ENCODE results near the gene MAGEA2.
"Not testable (repeated sequence)": the region's sequence is repeated elsewhere in the genome, so short reads cannot be mapped to it uniquely, and the experiment has no call there.

The MAGEA2 gene

GRCh38 chrX:152706500-152706899, 47.1 kb downstream of the MAGEA2 start:
- not testable (repeated sequence) for DNase-seq

GRCh38 chrX:152700390-152700789, 53.3 kb downstream of the MAGEA2 start:
- DNase-seq, result not testable (repeated sequence)

Data from GF-D8 (cell line).